GM12801 (cell line): ENCODE measurements around the gene SSX2IP.

Source experiments
- TF ChIP-seq, protein P1 (sequence below): IDR thresholded peaks from one replicate; pipeline ENCODE4 v1.5.1; 2011; ENCODE audit warnings: control low read depth; ENCODE audit not compliant: insufficient read length; ENCODE audit errors: extremely low read depth

Gene SSX2IP

DNA sequence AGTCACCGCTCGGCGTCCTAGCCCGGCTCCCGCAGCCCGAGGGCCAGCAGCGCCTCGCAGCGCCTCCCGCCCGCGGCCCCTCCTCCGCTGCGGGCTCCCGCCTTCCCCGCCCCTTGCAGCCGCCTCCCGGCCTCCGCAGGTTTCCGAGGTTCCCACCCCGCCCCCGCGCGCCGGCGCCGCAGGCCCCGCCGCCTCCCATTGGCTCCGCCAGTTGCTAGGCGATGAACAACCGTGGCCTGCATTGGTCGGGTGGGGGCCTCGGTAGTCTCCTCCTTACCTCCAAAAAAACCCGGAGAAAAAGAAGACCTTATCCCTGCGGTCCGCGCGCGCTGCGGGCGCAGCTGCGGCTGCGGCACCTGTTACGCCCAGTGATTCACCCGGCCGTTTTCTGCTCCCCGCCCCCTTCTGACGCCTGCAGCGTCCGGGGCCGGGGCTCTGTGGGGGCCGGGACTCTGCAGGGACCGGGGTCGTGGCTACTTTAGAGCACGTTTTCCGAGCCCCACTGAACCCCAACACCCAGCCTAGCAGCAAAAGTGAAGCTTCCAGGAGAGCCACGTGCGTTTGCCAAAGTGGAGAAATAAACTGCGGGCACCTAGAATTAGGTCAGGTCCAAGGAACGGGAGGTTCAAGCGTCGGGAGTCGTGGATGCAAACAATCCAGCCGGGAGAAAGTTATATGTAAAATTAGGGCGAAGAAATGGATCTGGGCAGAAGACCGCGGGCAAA lies at the start of gene SSX2IP:
Gene SSX2IP, minus strand, starts transcription at position 65 of the 725 bp plus-strand sequence. CDS start 19,242 bp downstream, outside the sequence.
- TF ChIP-seq, protein P1, sequence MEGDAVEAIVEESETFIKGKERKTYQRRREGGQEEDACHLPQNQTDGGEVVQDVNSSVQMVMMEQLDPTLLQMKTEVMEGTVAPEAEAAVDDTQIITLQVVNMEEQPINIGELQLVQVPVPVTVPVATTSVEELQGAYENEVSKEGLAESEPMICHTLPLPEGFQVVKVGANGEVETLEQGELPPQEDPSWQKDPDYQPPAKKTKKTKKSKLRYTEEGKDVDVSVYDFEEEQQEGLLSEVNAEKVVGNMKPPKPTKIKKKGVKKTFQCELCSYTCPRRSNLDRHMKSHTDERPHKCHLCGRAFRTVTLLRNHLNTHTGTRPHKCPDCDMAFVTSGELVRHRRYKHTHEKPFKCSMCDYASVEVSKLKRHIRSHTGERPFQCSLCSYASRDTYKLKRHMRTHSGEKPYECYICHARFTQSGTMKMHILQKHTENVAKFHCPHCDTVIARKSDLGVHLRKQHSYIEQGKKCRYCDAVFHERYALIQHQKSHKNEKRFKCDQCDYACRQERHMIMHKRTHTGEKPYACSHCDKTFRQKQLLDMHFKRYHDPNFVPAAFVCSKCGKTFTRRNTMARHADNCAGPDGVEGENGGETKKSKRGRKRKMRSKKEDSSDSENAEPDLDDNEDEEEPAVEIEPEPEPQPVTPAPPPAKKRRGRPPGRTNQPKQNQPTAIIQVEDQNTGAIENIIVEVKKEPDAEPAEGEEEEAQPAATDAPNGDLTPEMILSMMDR, result no peak

DNA sequence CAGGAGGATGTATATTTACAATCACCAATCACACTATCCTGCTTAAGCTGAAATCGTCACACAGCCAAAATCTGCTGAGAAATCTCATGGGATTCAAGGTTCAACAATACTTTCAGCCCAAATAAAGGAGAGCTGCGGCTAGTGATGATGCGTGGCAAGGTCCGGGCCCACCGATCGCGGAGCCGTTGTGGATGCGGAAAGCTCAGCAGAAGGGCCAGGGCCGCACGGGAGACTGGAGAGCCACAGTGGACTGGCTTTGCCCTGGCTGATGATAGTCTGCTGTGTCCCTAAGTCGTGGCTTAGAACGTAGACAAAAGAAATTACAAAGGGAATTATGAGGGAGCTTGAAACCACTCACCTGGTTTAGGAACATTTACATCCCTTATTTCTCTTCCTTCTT lies 48.0 kb upstream of the SSX2IP start:
- TF ChIP-seq, protein P1, result no peak

DNA sequence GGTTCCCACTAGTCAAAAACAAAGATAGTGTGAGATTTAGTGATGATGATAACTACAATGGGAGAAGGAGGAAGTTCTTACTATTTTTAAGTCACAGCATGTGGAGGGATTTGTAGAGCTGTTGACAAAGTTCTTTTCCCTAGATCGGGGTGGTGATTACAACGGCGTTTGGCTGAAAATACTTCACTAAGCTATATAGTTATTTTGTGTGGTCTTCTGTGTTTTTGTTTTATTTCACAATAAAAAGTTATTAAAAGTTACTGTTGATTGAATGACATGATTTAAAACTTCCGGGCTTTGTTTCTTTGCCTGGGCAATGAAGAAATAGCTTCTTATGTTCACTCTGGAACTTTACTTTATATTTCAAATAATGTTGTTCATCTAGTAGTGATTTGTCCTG lies 47.3 kb upstream of the SSX2IP start:
- TF ChIP-seq, protein P1, result no peak

- TF ChIP-seq, protein P1, result no peak
These were observed 46.7 kb upstream of the SSX2IP start for GRCh38 chr1:84736944-84737343.

GRCh38 chr1:84736445-84736844 lies 46.2 kb upstream of the SSX2IP start:
- TF ChIP-seq, protein P1, result no peak

DNA sequence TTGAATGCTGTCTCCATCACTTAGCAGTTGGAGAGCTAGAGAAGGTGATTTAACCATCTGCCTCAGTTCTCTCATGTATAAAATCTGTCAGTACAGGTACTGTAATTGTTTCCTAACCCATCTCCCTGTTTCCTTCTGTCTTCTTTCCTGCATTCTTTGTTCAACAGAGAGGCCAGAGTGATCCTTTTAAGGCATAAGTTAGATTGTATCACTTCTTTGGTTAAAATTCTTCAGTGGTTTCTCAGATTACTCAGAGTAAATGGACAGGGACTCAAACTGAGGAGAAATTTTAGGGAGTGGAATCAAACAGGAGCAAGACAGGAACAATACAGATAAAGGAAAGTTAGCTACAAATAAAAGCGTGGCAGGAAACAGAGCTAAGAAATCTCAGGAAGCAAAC lies 45.2 kb upstream of the SSX2IP start:
- TF ChIP-seq, protein P1, result no peak

DNA sequence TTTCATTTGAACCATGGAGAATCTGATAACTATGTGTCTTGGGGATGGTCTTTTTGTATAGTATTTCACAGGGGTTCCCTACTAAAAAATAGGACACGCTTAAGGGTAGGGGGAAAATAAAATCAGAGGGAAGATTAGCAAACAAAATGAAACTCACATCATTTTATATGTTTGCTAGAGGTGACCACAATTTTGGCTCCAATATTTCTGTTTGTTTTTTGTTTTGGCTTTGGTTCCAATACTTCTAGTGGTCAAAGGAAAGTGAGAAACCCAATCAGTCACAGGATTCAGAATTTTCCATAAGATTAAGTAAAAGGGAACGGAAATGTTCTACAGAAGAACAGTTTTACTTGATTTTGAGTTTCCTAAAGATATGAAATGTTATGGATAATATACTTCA lies 42.3 kb upstream of the SSX2IP start:
- TF ChIP-seq, protein P1, result no peak
